ENCODE data around the gene TOB1. TPM values are rescaled to one million over a fixed set of nuclear protein-coding genes. Genes with fewer than 3 reads are reported as not detected.
A peak's percentile ranks its signal among the peaks of the same experiment; 100 is the strongest.

The TOB1 gene
- total and polyA plus RNA-seq, 2 experiments from 2014 or later: 12.1 to 46.9 TPM

GRCh38 chr17:50906443-50906842, 40.3 kb upstream of the TOB1 start:
- no peaks in the 10 kb centered on the region for H3K36me3 ChIP-seq (ENCODE audit: insufficient read depth)
- Mint-ChIP-seq H3K9me3 (no peaks in the 10 kb centered on the region), H3K36me3 (ENCODE audit: low read depth) (no peaks in the 10 kb centered on the region), H3K27me3 (ENCODE audit: insufficient read depth, low read depth, poor library complexity) (peaks cover 12% of the 10 kb centered on the region), H3K27ac (no peak overlapping the region; the same call in 1 of the 2 replicates), H3K4me3 (no peak overlapping the region), H3K4me1 (peaks cover 52% of the 10 kb centered on the region)
- no peak overlapping the region for H3K4me2 ChIP-seq
- H3K27ac ChIP-seq (ENCODE audit: low read depth): no peak overlapping the region
- H3K27me3 ChIP-seq (ENCODE audit: insufficient read depth): no peaks in the 10 kb centered on the region
- TF ChIP-seq POLR2AphosphoS5 (IDR thresholded peaks at IDR 0.05; ENCODE audit: low read depth) (no peak), ETS1 (IDR thresholded peaks at IDR 0.05) (no peak), CTCF (conservative IDR thresholded peaks at IDR 0.05; ENCODE audit: low read depth in 2 of 2) (no peak)
- H4K20me1 ChIP-seq (replicated peaks; ENCODE audit: insufficient read depth): no peaks in the 10 kb centered on the region
- H3F3A ChIP-seq (replicated peaks; ENCODE audit: low read depth): no peaks in the 10 kb centered on the region
- no peaks in the 10 kb centered on the region for H3K79me2 ChIP-seq (replicated peaks; ENCODE audit: insufficient read depth)
- H3K9me2 ChIP-seq (ENCODE audit: insufficient read depth): peaks cover 2% of the 10 kb centered on the region; the same call in 1 of the 2 replicates
- DNase-seq (ENCODE audit: low spot score): no peak
- ATAC-seq: no peak
- H3K4me1 ChIP-seq (ENCODE audit: insufficient read depth): peaks cover 39% of the 10 kb centered on the region
- no peak overlapping the region for H3K4me3 ChIP-seq
- H2AFZ ChIP-seq: no peak overlapping the region

GRCh38 chr17:50905460-50905803, 39.3 kb upstream of the TOB1 start:
- TF ChIP-seq NANOG (IDR thresholded peaks at IDR 0.05; ENCODE audit: borderline replicate concordance) (no peak), EZH2 (IDR thresholded peaks at IDR 0.05; ENCODE audit: low read depth, unreplicated experiment) (no peak), JUNB (IDR thresholded peaks at IDR 0.05; ENCODE audit: unreplicated experiment) (no peak), ZNF331 (CRISPR knock-in tag; IDR thresholded peaks at IDR 0.05; ENCODE audit: low read depth) (no peak), REST (IDR thresholded peaks at IDR 0.05; ENCODE audit: unreplicated experiment) (no peak)
- H3K36me3 Mint-ChIP-seq (ENCODE audit: low read depth): no peaks in the 10 kb centered on the region

More at GRCh38 chr17:50905460-50905803, 39.3 kb upstream of the TOB1 start:
- Histone ChIP-seq H3K27me3 (ENCODE audit: insufficient read depth) (no peaks in the 10 kb centered on the region), H3F3A (replicated peaks; ENCODE audit: low read depth) (no peaks in the 10 kb centered on the region), H4K20me1 (replicated peaks; ENCODE audit: insufficient read depth) (no peaks in the 10 kb centered on the region), H3K4me3 (no peak overlapping the region), H3K36me3 (ENCODE audit: insufficient read depth) (no peaks in the 10 kb centered on the region), H3K4me2 (peak overlapping the region; percentile 57), H3K79me2 (replicated peaks; ENCODE audit: insufficient read depth) (no peaks in the 10 kb centered on the region), H3K4me1 (ENCODE audit: insufficient read depth) (peaks cover 36% of the 10 kb centered on the region), H2AFZ (peak overlapping the region; percentile 91), H3K9me2 (ENCODE audit: insufficient read depth) (peaks cover 8% of the 10 kb centered on the region; the same call in 1 of the 2 replicates), H3K27ac (ENCODE audit: low read depth) (peak overlapping the region; percentile 19; the same call in 1 of the 2 replicates)
- peak; percentile 22 for ATAC-seq
- no peak overlapping the region for H3K4me3 Mint-ChIP-seq
- peak overlapping the region; percentile 8 for H3K27ac Mint-ChIP-seq
- peak; percentile 51 for DNase-seq (ENCODE audit: low spot score)
- no peaks in the 10 kb centered on the region for H3K9me3 Mint-ChIP-seq
- H3K4me1 Mint-ChIP-seq: peaks cover 50% of the 10 kb centered on the region
- H3K27me3 Mint-ChIP-seq (ENCODE audit: insufficient read depth, low read depth, poor library complexity): peaks cover 11% of the 10 kb centered on the region
